AG20443 (cell line): Measurements from ENCODE around the gene CHRNA5.
"Not testable (repeated sequence)": the region's sequence is repeated elsewhere in the genome, so short reads cannot be mapped to it uniquely, and the experiment has no call there.

Source experiments
- DNase-seq: peaks from one replicate; pipeline ENCODE4 v3.0.0; 2012; ENCODE audit warnings: low spot score, mixed read lengths

The CHRNA5 gene

GRCh38 chr15:78565097-78565950 lies at the start of gene CHRNA5:
Gene CHRNA5, plus strand, starts transcription at chr15:78565520. Its CDS starts 200 bp downstream, at chr15:78565720.
- DNase-seq: peak; percentile 92

GRCh38 chr15:78520035-78520434 lies 45.3 kb upstream of the CHRNA5 start:
- not testable (repeated sequence) for DNase-seq

GRCh38 chr15:78524230-78524629 lies 41.1 kb upstream of the CHRNA5 start:
- DNase-seq: no peak

- no peak for DNase-seq
Observed at GRCh38 chr15:78527325-78527724, 38.0 kb upstream of the CHRNA5 start.

- DNase-seq: no peak
Observed at GRCh38 chr15:78533331-78533730, 32.0 kb upstream of the CHRNA5 start.

GRCh38 chr15:78536134-78536533 lies 29.2 kb upstream of the CHRNA5 start:
- DNase-seq: no peak

GRCh38 chr15:78537266-78537905 lies 27.9 kb upstream of the CHRNA5 start:
- DNase-seq: no peak

GRCh38 chr15:78538358-78538757 lies 27.0 kb upstream of the CHRNA5 start:
- no peak for DNase-seq

- not testable (repeated sequence) for DNase-seq
Observed at GRCh38 chr15:78539464-78540140, 25.7 kb upstream of the CHRNA5 start.

GRCh38 chr15:78540141-78540870 lies 25.0 kb upstream of the CHRNA5 start, which contains the start of gene PSMA4:
Gene PSMA4, plus strand, starts transcription at chr15:78540444. Its CDS starts 1,484 bp downstream, at chr15:78541928.
- peak; percentile 99 for DNase-seq

- peak; percentile 14 for DNase-seq
Observed at GRCh38 chr15:78540871-78541743, 24.2 kb upstream of the CHRNA5 start.

GRCh38 chr15:78541744-78542034 lies 23.6 kb upstream of the CHRNA5 start:
- no peak for DNase-seq

- no peak for DNase-seq
Observed at GRCh38 chr15:78542647-78543046, 22.7 kb upstream of the CHRNA5 start.

- no peak for DNase-seq
Observed at GRCh38 chr15:78550194-78550593, 15.1 kb upstream of the CHRNA5 start.

GRCh38 chr15:78550815-78551214 lies 14.5 kb upstream of the CHRNA5 start:
- DNase-seq: no peak

- DNase-seq: no peak
Observed at GRCh38 chr15:78551902-78552301, 13.4 kb upstream of the CHRNA5 start.

- DNase-seq: no peak
Observed at GRCh38 chr15:78552597-78552996, 12.7 kb upstream of the CHRNA5 start.

GRCh38 chr15:78560201-78560600 lies 5.1 kb upstream of the CHRNA5 start:
- DNase-seq: not testable (repeated sequence)

GRCh38 chr15:78561490-78561889 lies 3.8 kb upstream of the CHRNA5 start:
- no peak for DNase-seq

- DNase-seq: no peak
Observed at GRCh38 chr15:78563092-78563491, 2.2 kb upstream of the CHRNA5 start.

GRCh38 chr15:78564743-78565096 lies 600 bp upstream of the CHRNA5 start:
- DNase-seq: no peak
